Pancreas (tissue), 10 donors: ENCODE measurements around the gene PKNOX2. TPM values are rescaled to one million over a fixed set of nuclear protein-coding genes. Genes with fewer than 3 reads are reported as not detected.

Source experiments
- ATAC-seq, 4 donors: fragments of 200-7000 bp; cut with Tn5 transposase; one replicate each; pipeline versions ENCODE4 v1.8.0 to v1.9.1; 2020; ENCODE audit warnings: mild to moderate bottlenecking in 4 of 4, moderate library complexity in 4 of 4
- DNase-seq, 6 donors: peaks; one replicate each; pipeline ENCODE4 v3.0.0-alpha.2; 2020
- FAIRE-seq: peaks from 2 replicates; lab custom pipeline; 2012; peaks lifted over from hg19 to GRCh38; lab: Jason Lieb, UNC
- H3K27ac ChIP-seq, 4 donors: fragments of 200-600 bp; sonication (generic); 1 replicate in 3 of 4; 2 replicates in 1 of 4; pipeline versions ENCODE4 v1.5.0 to v1.8.0; 2020
- H3K27me3 ChIP-seq, 4 donors: fragments of 200-600 bp; one replicate each; pipeline ENCODE4 v1.8.0; 2021
- H3K36me3 ChIP-seq, 3 donors: fragments of 200-600 bp; sonication (generic) in 1 of 3; one replicate each; pipeline versions ENCODE4 v1.5.0 to v1.8.0; 2020 to 2021
- H3K4me1 ChIP-seq, 3 donors: fragments of 200-600 bp; one replicate each; pipeline ENCODE4 v1.8.0; 2021
- H3K4me3 ChIP-seq, 4 donors: fragments of 200-600 bp; sonication (generic) in 2 of 4; one replicate each; pipeline versions ENCODE4 v1.5.0 to v1.8.0; 2020 to 2021
- H3K9me3 ChIP-seq, 4 donors: fragments of 200-600 bp; one replicate each; pipeline ENCODE4 v1.8.0; 2021
- WGBS, 2 donors: extraction: QIAGEN DNeasy Blood & Tissue Kit; methylation state at CpG; one replicate each; pipeline ENCODE4 v1.1.7; 2013; 5-methylcytosine and 5-hydroxymethylcytosine counted together
- intact Hi-C, 3 donors: fragments of 100-400 bp; cut with DNase I; formaldehyde crosslinking; loops; one replicate each; pipeline versions ENCODE4 v1.11.1 to v1.14.2; 2022
- polyA plus RNA-seq, 2 donors: library from polyadenylated mRNA; stranded (reverse); fragments of 200-250 nt; gene quantifications; one replicate each; pipeline ENCODE4 v1.2.3, GENCODE V29; 2013
- total RNA-seq, 6 donors: library from RNA; stranded (reverse); fragmentation: NEBNext Ultra II Directional in 4 of 6; extraction: Animal tissue kit (Norgen Biotek cat#: 25700) in 4 of 6; gene quantifications; one replicate each; pipeline versions ENCODE4 v1.2.1 to v1.2.4, GENCODE V29; 2021 to 2023
- TF ChIP-seq, protein P1 (sequence below), 4 donors: fragments of 200-600 bp; sonication (generic) in 3 of 4; IDR thresholded peaks; one replicate each; pipeline versions ENCODE4 v1.5.0 to v1.8.0; 2021; ENCODE audit warnings: antibody characterized with exemption in 4 of 4
- donor health status: healthy with polysubstance abuse.
- donor health status: DM: no; HTN: no; CAD: no; lungs with moderate emphysema.
- donor health status: DM: no; HTN: no; CAD: no.
- donor health status: control.
- donor health status: control.
- donor health status: Bipolar disorder and iron deficiency.
- donor health status: DM: yes; HTN: yes; CAD: no.
- donor health status: DM: no; HTN: no; CAD: no.
- donor health status: DM: no; HTN: no; CAD: no.
- donor health status: DM: yes; HTN: yes; CAD: no.

The PKNOX2 gene
- total and polyA plus RNA-seq, 8 donors = 3.4 to 8.1 (median 5.8) TPM

DNA sequence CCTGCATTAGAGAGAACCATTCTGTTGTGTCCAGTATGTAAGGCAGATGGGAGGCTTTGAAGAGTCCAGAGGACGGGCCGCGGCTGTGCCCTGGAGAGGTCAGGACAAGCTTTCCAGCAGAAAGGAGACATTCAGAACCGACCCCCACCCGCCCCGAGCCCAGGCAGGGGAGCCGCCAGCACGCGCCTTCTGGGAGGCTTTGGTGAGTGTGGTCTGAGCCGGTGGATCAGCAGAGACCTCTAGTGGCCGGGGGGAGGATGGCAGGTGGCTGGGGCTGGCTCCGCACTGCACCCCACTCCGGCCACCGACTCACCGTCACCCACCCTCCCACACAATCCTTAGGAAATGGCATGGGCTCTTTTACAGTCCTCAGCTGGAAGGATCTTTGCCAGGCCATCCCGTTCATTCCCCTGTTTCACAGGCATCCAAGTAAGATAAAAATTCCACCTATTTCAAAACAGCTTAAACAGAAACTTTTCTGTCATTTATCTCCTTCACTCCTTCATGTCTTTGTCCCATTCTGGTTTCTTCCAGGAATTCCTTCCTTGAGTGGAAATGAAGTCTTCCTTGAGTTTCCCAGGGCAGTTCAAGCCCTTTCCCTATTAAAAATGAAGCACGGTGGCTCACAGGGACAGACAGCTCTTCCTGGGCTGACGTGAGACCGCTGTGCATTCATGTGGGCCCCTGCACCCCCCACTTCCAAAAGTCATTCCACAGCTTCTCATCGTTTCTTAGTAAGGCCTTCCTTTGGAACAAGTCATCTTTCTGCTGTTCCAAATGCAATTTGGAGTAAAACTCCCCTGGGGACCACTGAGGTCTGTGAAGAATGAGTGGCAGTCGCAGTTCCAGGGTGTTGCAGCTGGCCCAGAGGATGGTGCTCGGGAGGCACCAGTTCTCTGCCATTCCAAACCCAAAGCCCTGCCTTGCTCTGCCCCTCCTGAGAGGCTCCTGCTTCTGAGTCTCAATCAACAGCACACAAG, 240.6 kb downstream of the PKNOX2 start:
- H3K4me1 ChIP-seq = no peaks in the 10 kb centered on the region
- ATAC-seq (peak; percentile 86 to 98 (median 96)), FAIRE-seq (no peak), DNase-seq (peak; percentile 36 to 90 (median 71))
- no peaks in the 10 kb centered on the region for H3K36me3 ChIP-seq
- WGBS, 2 donors = 23 to 29% methylated on average over 22 of the region's 22 CpGs
- no peaks in the 10 kb centered on the region for H3K27me3 ChIP-seq
- intact Hi-C loops = no loop called here
- no peak overlapping the region for H3K4me3 ChIP-seq
- TF ChIP-seq, protein P1, sequence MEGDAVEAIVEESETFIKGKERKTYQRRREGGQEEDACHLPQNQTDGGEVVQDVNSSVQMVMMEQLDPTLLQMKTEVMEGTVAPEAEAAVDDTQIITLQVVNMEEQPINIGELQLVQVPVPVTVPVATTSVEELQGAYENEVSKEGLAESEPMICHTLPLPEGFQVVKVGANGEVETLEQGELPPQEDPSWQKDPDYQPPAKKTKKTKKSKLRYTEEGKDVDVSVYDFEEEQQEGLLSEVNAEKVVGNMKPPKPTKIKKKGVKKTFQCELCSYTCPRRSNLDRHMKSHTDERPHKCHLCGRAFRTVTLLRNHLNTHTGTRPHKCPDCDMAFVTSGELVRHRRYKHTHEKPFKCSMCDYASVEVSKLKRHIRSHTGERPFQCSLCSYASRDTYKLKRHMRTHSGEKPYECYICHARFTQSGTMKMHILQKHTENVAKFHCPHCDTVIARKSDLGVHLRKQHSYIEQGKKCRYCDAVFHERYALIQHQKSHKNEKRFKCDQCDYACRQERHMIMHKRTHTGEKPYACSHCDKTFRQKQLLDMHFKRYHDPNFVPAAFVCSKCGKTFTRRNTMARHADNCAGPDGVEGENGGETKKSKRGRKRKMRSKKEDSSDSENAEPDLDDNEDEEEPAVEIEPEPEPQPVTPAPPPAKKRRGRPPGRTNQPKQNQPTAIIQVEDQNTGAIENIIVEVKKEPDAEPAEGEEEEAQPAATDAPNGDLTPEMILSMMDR (IDR thresholded peaks at IDR 0.05) = peak; percentile 85 to 96 (median 94)
- no peak overlapping the region for H3K27ac ChIP-seq
- no peaks in the 10 kb centered on the region for H3K9me3 ChIP-seq

DNA sequence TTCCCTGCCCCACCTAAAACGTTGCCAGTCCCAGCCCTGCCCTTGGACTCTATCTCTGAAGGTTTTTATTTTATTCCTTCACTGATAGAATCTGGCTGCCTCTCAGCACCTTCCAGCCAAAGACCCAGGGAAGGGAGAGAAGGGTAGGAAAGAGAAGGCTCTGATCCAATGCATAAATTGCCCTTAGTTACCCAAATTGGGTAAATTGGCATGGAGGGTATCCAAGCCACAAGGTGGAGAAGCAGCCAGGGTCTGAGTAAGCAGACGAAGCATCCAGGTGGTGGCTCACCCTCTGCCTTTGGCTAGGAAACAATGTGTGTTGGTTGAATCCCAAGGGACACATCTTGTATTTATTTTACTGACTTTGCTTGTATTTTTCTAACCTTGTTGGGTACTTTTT, 242.5 kb downstream of the PKNOX2 start:
- intact Hi-C loops = no loop called here
- TF ChIP-seq, protein P1 (IDR thresholded peaks at IDR 0.05) = no peak
- no peaks in the 10 kb centered on the region for H3K9me3 ChIP-seq
- H3K27ac ChIP-seq = no peak overlapping the region
- ATAC-seq = no peak
- H3K27me3 ChIP-seq = no peaks in the 10 kb centered on the region
- no peak for FAIRE-seq
- no peaks in the 10 kb centered on the region for H3K4me1 ChIP-seq
- H3K36me3 ChIP-seq = no peaks in the 10 kb centered on the region
- H3K4me3 ChIP-seq = no peak overlapping the region
- WGBS, 2 donors = 55 to 56% methylated on average over 2 of the region's 2 CpGs
- DNase-seq = no peak

GRCh38 chr11:125408311-125408711, 243.8 kb downstream of the PKNOX2 start:
- no peak for ATAC-seq
- intact Hi-C loops = no loop called here
- Histone ChIP-seq H3K36me3 (no peaks in the 10 kb centered on the region), H3K27me3 (no peaks in the 10 kb centered on the region), H3K9me3 (no peaks in the 10 kb centered on the region), H3K4me1 (no peaks in the 10 kb centered on the region), H3K27ac (no peak overlapping the region), H3K4me3 (no peak overlapping the region)
- no peak for DNase-seq
- 81 to 86% methylated on average over 12 of the region's 12 CpGs for WGBS, 2 donors
- FAIRE-seq = no peak
- TF ChIP-seq, protein P1 (IDR thresholded peaks at IDR 0.05) = no peak

DNA sequence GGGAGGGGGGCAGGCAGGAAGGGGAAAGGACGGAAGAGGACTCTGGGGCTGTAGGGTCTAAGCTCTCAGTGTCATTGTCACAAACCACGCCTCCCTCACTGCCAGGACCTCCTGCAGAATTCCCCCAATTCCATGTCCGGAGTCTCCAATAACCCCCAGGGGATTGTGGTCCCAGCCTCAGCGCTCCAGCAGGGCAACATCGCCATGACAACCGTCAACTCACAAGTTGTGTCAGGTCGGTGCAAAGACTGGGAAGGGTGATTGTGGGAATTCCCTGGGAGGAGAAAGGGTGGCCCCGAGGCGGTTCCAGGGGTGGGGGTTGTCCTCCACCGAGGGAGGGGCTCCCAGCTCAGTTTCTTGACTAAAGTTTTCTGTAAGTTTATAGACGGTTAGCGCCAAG, 245.5 kb downstream of the PKNOX2 start:
- 69 to 82% methylated on average over 12 of the region's 12 CpGs for WGBS, 2 donors
- FAIRE-seq (no peak), ATAC-seq (no peak), DNase-seq (peak in 1 of 6 donors; percentile 43)
- Histone ChIP-seq H3K27me3 (no peaks in the 10 kb centered on the region), H3K36me3 (no peaks in the 10 kb centered on the region), H3K4me3 (no peak overlapping the region), H3K4me1 (no peaks in the 10 kb centered on the region), H3K9me3 (no peaks in the 10 kb centered on the region), H3K27ac (no peak overlapping the region)
- TF ChIP-seq, protein P1 (IDR thresholded peaks at IDR 0.05) = no peak
- intact Hi-C loops = no loop called here

- intact Hi-C loops = no loop called here
- H3K4me3 ChIP-seq = no peak overlapping the region
- no peak for ATAC-seq
- TF ChIP-seq, protein P1 (IDR thresholded peaks at IDR 0.05) = no peak
- H3K27me3 ChIP-seq = no peaks in the 10 kb centered on the region
- no peak overlapping the region for H3K27ac ChIP-seq
- no peak for FAIRE-seq
- H3K9me3 ChIP-seq = no peaks in the 10 kb centered on the region
- no peaks in the 10 kb centered on the region for H3K4me1 ChIP-seq
- no peaks in the 10 kb centered on the region for H3K36me3 ChIP-seq
- no peak for DNase-seq
- 86 to 89% methylated on average over 7 of the region's 7 CpGs for WGBS, 2 donors
Measured at GRCh38 chr11:125412177-125412496, 247.6 kb downstream of the PKNOX2 start.
